ENCODE results near the gene FAM120A.

Gene FAM120A

DNA sequence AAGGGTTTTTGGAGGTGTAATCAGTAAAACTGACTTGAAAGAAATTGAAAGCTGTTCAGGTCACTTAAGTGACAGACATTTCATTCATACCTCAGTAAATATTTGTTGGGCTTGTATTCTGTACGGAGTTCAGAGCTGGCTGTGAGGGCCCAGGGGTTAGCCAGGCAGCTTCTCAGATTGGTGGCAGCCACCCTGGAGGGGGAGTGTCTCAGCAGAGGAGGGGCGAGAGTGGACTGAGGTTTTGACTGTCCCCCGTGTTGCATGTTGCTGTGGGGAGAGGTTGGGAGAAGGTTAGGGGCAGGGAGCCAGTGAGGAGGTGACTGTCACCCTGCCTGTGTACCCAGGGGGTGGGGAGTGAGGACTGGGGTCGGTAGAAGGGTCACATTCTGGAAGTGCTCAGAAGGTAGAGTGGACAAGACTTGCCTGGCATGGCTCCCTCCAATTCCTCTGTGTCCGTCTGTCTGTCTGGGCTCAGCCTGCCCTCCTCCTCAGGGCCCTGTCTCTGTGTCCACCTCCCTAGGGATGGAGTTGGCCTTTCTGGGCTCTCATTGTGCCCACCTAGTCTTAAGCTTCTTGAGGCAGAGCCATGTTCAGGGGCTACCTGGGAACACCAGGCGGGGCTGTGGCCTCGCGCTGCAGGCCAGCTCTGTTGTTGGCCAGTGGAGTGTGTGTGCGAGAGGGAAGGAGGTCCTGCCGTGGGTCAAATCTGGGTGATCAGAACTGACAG is 129.3 kb downstream of the FAM120A start:
- DNase-seq, result no peak

DNA sequence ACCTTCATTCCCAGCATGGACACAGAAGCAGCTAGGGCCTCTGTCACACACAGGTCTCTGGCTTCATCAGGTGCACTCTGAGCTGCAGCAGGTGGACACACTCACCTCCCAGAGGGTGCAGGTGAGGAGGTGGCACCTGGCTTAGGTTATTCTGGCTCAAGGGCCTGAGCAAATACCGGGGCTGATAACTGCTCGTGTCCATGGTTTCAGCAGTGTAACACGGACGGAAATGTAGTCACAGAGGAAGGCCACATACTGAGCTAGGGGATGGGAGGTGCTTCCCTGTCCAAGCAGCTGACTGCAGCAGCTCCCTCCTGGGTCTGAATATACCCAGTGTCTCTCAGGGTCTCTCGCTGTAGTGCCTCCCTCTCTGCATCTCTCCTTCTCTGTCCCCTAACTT is 130.6 kb downstream of the FAM120A start:
- DNase-seq, result no peak

DNA sequence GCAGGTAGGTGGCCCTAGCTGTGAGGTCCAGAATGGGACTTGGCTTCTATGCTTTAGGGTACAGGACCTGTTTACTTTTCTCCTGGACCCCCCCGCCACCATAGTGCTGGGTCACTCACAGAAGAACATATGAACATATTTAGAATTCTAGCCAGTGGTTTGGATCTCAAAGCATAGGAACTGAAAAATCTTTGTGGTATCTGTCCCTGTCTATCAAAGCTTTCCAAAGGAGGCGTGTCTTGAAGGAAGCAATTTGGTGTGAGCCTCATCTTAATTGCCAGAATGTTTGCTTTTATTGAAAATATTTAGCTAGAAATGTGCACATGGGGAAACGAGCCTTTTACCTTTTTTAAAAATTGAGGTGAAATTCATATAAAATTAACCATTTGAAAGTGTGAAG is 131.1 kb downstream of the FAM120A start:
- DNase-seq, result no peak

DNA sequence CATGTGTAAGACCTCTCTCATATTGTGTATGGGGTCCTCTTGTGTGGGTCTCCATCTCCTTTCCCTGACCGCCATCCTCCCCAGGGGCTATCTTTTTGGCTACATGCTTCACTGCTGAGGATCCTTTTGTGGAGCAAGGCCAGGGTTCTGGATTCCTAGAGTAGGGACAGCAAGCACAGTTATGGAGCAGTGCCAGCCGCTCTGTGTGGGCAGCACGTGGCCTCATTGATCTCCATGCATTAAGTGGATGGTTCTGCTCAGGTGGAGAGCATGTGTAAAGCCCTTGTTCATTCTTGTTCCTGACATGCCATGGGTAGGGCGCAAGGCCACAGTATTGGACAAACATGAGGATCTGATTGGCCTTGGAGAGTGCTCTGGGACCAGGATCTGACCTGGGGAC is 133.8 kb downstream of the FAM120A start:
- DNase-seq, result no peak

DNA sequence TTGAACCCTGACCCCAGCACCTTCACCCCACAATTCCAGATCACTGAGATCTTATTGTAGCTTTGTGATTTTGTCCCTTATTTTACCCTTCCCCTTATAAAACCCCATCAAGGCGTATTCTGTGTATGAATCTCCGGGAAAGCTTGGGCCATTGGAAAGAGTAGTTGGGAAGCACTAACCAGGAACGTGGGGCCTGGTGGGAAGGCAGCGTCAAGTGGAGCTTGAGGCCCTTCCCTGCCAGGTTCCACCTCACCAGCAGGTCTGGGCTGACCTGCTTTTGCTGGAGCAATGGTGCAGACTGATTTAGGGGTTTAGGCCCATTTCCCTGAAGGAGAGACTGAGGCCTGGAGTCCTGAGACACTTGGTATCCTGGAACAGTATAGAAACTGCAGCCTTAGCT is 134.2 kb downstream of the FAM120A start:
- no peak for DNase-seq

DNA sequence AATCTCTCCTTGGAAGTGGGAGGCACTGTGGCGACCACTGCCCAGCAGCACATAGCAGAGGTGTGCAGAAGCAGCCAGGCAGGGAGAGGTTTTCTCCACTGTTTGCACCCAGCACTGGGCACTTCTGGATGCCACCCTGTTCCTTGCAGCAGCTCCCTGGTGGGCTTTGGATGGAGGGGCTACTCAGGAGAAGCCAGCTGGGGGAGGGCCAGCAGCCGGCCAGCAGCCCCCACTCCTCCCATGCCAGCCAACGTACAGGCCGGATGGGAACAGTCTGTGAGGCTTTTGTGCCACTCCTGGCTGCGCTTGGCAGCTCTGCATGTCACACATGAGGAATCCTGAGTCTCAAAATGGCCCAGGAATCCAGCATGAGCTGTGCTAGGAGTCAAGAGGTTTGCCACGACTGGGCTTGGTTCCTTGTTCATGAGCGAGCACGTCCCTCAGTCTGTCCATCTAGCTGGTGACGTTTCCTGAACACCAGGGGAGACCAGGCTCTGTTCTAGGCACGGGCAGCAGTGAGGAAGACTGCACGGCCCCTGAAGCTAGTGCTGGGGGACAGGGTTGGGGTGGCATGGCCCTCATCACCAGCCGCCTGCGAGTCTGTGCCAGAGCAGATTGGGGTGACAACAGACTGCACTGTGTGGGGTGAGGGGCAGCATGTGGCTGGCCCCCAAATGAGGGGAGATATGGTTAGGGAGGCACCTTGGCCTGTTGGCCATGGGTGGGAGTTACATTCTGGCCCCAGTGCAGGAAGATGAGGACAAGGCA is 135.0 kb downstream of the FAM120A start:
- no peak for DNase-seq

DNA sequence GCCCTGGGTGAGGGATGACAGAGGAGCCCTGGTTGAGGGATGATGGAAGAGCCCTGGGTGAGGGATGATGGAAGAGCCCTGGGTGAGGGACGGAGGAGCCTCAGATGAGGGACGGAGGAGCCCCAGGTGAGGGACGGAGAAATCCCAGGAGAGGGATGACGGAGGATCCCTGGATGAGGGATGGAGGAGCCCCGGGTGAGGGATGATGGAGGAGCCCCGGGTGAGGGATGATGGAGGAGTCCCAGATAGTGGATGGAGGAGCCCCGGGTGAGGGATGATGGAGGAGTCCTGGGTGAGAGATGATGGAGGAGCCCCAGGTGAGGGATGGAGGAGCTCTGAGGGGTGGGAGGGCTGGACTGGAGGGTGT is 135.8 kb downstream of the FAM120A start:
- DNase-seq, result no peak

DNA sequence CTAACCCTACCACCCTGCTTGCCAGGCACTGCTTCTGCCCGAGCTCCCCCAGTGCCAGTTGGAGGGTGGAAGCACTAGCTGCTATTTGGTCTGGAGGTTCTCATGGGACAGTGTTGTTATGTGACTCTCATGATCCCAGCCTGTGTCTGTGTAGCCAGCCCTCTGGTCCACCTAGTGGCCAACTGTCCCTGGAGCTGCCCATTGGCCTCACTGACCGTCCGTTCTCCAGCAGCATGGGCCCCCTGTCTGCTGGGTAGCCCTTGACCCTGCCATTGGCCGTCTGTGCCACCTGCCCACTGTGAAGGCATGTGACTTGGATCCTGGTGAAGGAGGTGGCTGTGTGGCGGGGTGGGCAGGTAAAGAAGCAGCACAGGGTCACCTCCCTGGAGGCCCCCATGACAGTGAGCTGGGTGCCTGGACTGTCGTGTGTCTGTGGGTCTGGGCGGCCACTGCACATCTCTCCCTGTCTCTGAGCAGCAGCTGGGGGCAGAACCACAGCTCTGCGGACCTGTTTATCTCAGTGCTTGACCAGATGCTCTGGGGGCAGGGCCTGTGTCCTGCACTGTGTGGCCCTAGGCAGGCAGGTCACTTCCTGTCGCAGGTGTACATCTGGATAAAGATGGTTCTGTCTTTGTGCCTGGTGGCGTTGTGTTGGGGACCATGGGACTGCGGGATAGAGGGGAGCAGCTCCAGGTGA is 136.3 kb downstream of the FAM120A start:
- no peak for DNase-seq

DNA sequence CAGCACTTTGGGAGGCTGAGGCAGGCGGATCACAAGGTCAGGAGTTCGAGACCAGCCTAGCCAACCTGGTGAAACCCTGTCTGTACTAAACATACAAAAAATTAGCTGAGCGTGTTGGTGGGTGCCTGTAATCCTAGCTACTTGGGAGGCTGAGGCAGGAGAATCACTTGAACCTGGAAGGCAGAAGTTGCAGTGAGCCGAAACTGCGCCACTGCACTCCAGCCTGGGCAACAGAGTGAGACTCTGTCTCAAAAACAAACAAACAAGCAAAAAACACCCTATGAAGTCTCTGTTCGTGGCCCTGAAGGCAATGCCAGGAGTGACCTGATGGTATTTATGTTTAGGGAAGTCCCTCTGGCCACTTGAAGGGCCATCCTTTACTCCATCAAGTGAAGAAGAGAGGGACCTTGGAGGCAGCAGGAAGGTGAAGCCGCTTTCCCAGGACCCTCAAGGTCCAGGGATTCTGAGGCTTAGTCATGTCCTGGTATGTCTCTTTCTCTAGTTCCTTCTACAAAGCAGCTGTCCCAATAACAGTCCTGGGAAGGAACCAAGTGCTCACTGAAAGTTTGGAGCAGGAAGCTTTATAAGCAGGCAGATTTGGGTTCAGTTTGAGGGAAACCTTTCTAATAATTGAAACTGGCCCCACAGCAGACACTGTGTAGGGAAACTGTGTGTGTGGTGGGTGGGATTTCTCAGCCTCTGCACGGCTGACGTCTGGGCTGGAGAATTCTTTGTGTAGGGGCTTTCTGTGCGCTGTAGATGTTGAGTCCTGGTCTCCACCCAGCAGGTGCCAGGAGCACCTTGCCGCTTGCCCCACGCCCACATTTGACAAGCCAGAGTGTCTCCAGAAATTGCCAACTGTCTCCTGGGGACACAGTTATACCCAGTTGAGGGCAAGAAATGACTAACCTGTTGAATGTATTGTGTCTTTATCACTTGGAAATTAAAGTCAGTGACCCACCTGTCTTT is 137.4 kb downstream of the FAM120A start:
- DNase-seq, result no peak

DNA sequence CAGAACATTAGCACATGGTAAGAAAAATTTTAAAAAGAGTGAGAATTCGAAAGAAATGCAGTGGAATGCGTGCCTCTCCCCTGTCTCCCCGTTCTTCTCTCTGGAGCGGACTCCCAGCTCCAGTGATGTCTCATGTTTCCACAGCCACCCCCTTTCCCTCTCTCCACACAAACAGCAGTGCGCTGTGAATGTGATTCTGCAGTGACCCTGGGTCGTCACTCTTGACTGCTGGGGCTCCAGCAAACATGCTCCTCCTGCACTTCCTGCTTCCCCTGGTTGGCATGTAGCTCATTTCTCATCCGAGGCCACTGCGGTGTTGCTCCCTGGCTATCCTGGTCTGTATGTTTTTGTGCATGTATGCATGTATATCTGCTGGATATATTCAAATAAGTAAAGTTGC is 138.2 kb downstream of the FAM120A start:
- no peak for DNase-seq

DNA sequence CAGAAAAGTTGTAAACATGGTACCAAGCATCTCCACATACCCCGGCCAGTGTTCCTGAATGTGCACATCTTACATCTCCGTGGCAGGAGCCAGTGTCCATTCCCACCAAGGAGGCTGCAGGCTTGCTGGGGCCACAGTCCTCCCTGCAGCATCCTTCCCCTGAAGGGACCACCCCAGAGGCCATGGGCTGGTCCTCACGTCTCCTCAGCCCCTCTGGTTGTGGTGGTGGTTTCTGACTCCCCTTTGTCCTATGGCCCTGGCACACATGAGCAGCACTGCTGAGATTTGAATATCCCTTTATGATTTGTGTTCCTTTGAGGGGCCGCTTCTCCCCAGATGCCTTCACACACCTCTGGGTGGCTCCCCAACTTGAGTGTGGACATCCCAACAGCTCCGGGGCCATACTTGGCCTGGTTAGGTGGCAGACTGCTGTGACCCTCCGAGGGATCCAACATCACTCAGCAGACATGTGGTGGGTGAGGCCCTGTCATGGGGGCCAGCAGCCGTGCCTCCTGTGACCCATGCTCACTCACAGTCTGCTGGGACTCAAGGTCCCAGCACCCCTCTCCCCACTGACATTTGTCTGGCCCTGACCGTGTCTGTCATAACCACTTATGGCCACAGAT is 139.2 kb downstream of the FAM120A start:
- no peak for DNase-seq

DNA sequence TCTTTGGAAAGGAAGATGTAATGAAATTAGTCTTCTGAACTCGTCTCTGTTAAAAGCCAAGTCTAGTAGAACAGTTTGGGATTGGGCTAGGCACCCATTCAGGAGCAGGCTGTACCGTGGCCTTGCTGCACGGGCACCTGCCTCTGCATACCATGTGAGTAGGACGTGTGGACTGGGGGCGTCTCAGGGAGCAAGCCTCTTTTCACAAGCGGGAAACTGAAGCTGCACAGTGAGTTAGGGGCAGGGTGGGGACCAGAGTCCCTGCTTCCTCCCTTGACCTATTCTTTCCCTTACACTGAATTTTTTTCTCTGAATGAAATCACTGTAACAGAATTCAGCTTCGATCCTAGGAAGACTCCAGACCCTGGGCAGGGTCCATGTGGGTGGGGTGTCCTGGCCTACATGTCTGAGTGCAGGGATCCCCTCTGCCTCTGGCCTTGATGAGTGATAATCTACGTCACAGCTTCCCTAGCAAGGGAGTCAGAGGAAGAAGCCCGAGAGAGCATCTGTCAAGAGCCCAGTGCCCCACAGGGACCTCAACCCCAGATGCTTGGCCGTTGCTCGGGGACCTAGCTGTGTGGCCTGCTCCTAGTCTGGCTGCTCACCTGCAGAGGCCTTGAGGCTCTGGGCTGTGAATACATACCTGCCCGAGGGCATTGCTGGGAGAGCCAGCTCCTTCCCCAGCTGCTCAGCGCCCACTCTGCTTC is 140.0 kb downstream of the FAM120A start:
- no peak for DNase-seq

DNA sequence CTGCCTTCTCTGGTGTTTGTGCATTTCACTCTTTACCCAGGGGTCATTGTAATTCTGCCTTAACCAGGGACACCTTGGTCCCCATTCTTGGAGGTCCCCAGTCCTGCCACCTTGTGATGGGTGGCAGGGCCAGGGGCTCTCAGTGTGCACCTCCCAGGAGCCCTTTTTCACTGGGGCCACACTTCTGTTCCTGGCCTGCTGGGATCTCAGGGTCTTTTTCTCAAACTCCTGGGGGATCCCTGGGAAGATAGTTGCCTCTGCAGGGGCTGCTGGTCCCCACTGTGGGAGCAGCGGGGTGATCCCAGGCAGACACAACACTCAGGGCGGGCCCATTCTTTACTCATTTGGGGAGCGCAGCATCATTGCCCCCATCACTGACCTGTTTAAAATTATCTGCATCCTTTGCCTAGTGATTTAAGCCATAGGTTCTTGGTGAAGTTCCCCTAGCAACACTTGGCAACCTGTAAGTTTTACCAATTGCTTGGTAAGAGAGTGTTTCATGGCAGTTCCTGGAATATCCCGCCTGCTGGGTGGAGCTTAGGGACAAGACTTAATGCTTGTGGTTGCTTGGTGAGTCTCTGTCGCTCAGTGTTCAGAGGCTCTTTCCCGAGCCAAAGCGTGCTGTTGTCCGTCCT is 140.6 kb downstream of the FAM120A start:
- no peak for DNase-seq

DNA sequence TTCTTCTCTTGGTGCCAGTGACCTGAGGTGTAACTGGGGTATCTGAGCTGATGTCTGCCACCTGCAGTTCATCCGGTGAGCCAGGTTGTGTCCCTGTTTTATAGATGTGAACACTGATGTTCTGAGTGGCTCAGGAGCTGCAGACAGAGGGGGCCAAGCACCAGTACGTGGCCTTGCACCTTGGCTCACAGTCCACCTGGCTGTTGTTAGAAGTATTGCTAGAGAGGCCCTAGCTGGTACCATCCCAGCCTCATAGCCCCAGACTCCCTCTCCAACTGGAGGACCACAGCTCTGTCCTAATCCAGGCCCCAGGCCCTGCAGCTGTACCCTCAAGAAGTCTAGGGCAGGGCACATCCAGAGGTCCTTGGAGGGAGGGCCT is 141.1 kb downstream of the FAM120A start:
- DNase-seq, result no peak

DNA sequence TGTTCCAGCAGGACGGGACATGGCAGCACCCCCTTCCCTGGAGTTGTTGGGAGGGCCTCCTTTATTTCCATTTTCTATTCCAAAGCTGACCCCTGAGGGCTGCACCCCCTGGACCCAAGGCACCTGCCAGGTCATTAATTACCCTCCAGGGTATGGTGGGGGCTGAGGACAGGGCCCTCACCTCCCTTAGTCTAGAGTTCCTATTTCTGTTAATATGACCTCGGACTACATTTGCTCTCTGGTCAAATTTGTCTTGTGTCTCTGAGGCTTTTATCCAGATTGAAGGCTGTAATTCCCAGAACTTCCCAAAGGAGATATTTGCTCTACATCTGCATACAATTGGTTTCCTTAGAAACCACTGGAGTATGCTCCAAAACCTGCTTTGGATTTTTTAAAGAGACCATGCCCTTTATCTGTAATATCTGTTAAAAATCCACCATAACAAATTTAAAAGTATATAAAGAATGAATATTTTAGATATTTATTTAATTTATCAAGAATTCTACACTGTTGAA is 141.7 kb downstream of the FAM120A start:
- DNase-seq, result no peak

DNA sequence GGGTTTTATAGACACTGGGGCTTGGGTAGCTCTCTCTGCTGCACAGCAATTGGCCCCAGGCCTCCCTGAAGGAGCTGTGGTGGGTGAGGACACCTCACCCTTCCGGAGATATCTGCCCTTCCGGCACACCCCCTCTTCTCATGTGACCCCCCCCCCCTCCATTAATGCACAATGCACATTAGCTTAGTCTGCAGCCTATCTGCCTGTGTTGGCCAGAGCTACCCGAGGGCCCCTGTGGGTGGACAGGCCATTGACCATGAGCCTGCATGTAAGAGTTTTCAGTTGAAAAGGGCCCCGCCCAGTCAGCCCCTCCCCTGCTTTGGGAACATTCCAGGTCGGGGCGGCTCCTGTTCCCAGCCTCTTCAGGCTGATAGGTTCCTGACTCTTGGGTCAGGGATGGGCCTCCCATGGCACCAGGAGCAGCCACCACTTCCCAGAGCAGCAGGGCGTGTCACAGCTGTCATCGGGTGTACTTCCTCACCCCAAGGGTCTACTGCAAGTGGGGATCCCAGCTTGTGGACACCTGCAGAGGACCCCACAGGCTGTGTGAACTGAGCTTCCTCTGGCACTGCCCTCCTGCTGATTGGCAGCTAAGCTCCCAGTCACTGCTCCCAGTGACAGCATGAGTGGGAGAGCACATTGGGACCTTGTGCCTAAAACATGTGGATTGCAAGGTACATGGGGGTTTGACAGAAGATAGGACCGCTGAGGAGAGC is 142.7 kb downstream of the FAM120A start:
- DNase-seq, result no peak

DNA sequence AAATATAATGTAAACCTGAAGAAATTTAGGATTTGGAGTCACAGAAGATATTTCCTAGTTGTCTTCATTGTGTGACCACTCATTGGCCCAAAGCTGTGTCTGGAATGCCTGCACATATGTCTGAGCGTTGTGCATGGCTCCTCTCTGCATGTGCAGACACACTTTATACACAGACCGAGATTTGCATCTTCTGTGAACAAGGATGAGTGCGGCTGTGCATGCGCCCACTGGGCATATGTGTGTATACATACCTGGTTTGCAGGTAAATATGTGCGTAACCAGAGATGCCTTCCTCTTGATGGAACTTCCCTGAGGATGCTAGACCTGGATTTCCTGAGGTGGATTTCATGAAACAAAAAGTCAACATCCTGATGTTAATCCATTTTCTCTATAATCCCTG is 144.0 kb downstream of the FAM120A start:
- no peak for DNase-seq

DNA sequence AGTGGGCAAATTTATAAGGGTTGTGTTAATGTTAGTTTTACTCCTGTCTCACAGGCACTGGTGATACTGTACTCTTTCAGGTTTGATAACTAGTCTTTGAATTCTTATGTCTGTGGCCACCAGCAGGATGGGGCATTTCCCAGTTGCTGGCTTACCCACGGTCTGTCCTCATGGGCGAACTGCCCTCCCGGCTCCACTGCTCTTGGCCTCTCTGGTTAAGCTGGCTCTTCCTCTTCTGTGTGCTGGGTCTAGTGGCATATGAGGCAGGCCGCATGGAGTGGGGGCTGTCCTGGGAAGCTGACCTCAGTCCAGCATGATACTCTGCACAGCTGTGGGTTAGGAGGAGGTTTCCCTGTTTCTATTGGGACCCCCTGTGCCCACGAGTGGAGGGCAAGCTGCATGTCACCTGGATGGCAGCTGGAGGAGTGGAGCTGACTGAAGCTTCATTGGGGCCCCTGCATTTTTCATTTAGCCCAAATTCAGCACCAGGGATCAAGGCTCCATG is 144.4 kb downstream of the FAM120A start:
- no peak for DNase-seq

DNA sequence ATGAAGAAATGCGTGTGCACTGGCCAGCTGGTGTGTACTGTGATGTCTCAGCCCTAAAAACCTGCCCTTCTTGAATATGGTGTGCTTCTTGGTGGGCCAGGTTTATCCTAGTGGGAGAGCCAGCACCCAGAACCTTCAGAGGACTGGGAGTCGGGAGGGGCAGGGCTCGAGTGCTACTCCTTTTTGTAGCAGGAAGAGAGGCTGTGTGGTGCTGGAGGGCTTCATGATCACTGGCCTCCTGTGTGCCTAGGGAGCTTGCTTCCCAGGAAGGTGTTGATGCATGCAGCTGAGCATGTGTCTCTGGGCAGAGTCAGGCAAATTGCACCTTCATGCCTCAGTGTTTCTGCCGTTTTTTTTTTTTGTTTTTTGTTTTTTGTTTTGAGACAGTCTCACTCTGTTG is 144.9 kb downstream of the FAM120A start:
- DNase-seq, result no peak

DNA sequence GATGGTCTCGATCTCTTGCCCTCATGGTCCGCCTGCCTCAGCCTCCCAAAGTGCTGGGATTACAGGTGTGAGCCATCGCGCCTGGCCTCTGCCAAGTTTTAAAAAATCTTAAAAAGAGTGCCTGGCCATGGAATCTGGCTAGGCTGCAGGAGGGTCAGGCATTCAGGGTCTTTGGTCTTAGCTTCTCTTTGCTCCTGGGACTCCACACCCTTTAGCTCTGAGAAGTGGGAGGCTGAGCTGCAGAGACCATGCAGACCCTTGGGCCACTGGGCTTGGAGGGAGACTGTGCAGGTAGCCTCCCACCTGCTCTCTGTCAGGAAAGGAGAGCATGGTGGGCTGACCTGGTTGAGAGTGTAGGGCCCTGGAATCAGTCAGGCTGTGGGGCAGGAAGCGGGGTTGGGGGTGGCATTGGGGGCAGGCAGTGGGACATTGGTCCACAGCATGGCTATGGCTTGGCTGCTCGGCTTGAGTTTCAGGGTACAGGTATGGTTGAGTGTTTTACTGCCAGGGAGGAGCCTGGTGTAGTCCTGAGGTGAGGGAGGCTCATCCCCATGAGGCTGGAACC is 145.7 kb downstream of the FAM120A start:
- DNase-seq, result no peak
